GM23248 (cell line): ENCODE data around the gene UBE3B. TPM values are rescaled to one million over a fixed set of nuclear protein-coding genes. Genes with fewer than 3 reads are reported as not detected.

Source experiments
- DNase-seq: peaks from one replicate; pipeline ENCODE4 v3.0.0-alpha.2; 2015
- H2AFZ ChIP-seq: fragments of 200-600 bp; sonication (generic); 2 replicates; pipeline ENCODE4 v1.6.1; 2016; ENCODE audit warnings: antibody characterized with exemption
- H3F3A ChIP-seq: fragments of 200-600 bp; sonication (generic); 2 replicates; pipeline ENCODE4 v1.6.1; 2016; ENCODE audit warnings: mild to moderate bottlenecking, antibody characterized with exemption, mixed run types; ENCODE audit not compliant: insufficient read depth
- H3K27ac ChIP-seq: fragments of 200-600 bp; sonication (generic); 2 replicates; pipeline ENCODE4 v1.5.1; 2016; ENCODE audit warnings: mild to moderate bottlenecking
- H3K27me3 ChIP-seq: fragments of 200-600 bp; sonication (generic); replicated peaks from 2 replicates; pipeline ENCODE4 v1.6.1; 2016; ENCODE audit warnings: mild to moderate bottlenecking; ENCODE audit not compliant: insufficient read depth
- H3K36me3 ChIP-seq: fragments of 200-600 bp; sonication (generic); 2 replicates; pipeline ENCODE4 v1.6.1; 2016; ENCODE audit warnings: low read depth, mild to moderate bottlenecking
- H3K4me1 ChIP-seq: fragments of 200-600 bp; sonication (generic); 2 replicates; pipeline ENCODE4 v1.6.1; 2016; ENCODE audit warnings: mild to moderate bottlenecking; ENCODE audit not compliant: insufficient read depth
- H3K4me2 ChIP-seq: fragments of 200-600 bp; sonication (generic); one replicate; pipeline ENCODE4 v1.6.1; 2016; ENCODE audit warnings: mild to moderate bottlenecking; ENCODE audit not compliant: unreplicated experiment
- H3K4me3 ChIP-seq: fragments of 200-600 bp; sonication (generic); 2 replicates; pipeline ENCODE4 v1.5.1; 2016; ENCODE audit warnings: mild to moderate bottlenecking
- H3K79me2 ChIP-seq: fragments of 200-600 bp; sonication (generic); 2 replicates; pipeline ENCODE4 v1.6.1; 2016; ENCODE audit warnings: mild to moderate bottlenecking; ENCODE audit not compliant: insufficient read depth
- H3K9ac ChIP-seq: fragments of 200-600 bp; sonication (generic); 2 replicates; pipeline ENCODE4 v1.6.1; 2016; ENCODE audit warnings: mild to moderate bottlenecking
- H3K9me2 ChIP-seq: fragments of 200-600 bp; sonication (generic); 2 replicates; pipeline ENCODE4 v1.6.1; 2016; ENCODE audit warnings: mixed run types, mild to moderate bottlenecking, moderate library complexity; ENCODE audit not compliant: insufficient read depth
- H3K9me3 ChIP-seq: fragments of 200-600 bp; sonication (generic); one replicate; pipeline ENCODE4 v1.6.1; 2017; ENCODE audit warnings: low read depth
- H4K20me1 ChIP-seq: fragments of 200-600 bp; sonication (generic); 2 replicates; pipeline ENCODE4 v1.6.0; 2016; ENCODE audit not compliant: insufficient read depth
- EZH2 ChIP-seq: fragments of 200-600 bp; sonication (generic); IDR thresholded peaks from 2 replicates; pipeline ENCODE4 v1.6.1; 2018; ENCODE audit warnings: antibody characterized with exemption, mild to moderate bottlenecking; ENCODE audit not compliant: insufficient read depth, poor library complexity, severe bottlenecking
- EZH2phosphoT487 ChIP-seq: fragments of 200-600 bp; sonication (generic); IDR thresholded peaks from 2 replicates; pipeline ENCODE4 v1.6.1; 2018; ENCODE audit warnings: antibody characterized with exemption, moderate library complexity, mild to moderate bottlenecking, low read depth; ENCODE audit not compliant: insufficient read depth
- WGBS, 2 experiments: methylation state at CpG; one replicate each; pipeline ENCODE4 v1.1.6; 2015 to 2017; ENCODE audit warnings: low lambda C conversion rate in 2 of 2, low coverage in 1 of 2; ENCODE audit errors: missing lambda C conversion rate in 2 of 2; 5-methylcytosine and 5-hydroxymethylcytosine counted together
- in situ Hi-C: fragments of 300-500 bp; cut with MboI; formaldehyde crosslinking; loops from 2 replicates; pipeline ENCODE4 v1.15.0; 2020
- polyA plus RNA-seq: library from polyadenylated mRNA; unstranded; fragments of >200 nt; fragmentation: Nextera tagmentation; extraction: Ambion mirVana; gene quantifications from 2 replicates; pipeline ENCODE4 v1.2.1, GENCODE V29; 2016
- total RNA-seq: library from RNA; depleted of rRNA; stranded (reverse); fragments of >200 nt; shearing (Covaris generic); gene quantifications from 2 replicates; pipeline ENCODE4 v1.2.3, GENCODE V29; 2014

UBE3B gene
- total and polyA plus RNA-seq, 2 experiments from 2014 or later: 32.0 to 38.3 TPM

DNA sequence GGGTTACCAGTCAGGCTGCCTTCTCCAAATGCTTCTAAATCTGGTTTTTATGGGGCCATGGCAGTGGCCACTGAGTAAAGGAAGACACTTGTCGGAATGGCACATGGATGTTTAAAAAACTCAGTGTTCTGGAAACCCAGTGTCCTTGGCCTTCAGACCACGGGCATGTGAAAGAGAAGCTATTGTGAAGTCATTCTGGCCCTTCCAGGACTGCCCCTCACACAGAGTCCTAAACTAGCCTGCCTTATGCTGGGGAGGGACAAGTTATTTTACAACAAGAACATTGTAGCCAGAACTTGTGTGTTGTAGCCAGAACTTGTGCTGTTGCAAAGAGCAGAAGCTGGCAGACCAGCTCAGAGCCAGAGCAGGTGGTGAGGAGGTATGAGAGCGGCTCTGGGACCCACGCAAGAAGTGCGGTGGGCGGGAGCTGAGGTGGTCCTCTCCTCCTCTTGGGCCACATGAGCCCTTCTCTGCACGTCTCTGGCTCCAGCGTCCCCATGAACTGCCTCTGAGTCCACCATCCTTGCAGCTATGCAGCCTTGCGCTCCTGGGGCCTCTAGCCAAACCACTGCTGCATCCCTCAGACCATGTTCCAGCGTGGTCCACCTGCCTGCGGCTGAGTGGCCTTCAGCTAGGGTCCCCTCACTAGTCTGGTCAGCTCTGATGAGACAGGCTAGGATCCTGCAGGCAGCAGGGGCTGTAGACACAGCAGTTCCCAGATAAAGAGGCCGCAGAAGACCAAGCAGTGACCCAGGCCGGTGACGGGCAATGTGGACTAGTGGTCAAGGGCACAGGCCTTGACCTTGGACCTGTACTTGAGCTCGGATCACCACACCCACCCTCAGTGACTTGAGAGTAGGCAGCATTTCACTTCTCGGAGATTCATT lies 63.3 kb downstream of the UBE3B start:
- H3K79me2 ChIP-seq: no peaks in the 10 kb centered on the region
- no peak for TF ChIP-seq EZH2
- TF ChIP-seq EZH2phosphoT487: no peak
- no peak overlapping the region for H2AFZ ChIP-seq
- DNase-seq: no peak
- no peak overlapping the region for H3K4me3 ChIP-seq
- WGBS, 2 experiments: 78 to 80% methylated on average over 15 to 16 of the region's 16 CpGs
- H3K27me3 ChIP-seq: no peaks in the 10 kb centered on the region
- no peaks in the 10 kb centered on the region for H3K36me3 ChIP-seq
- H3K9ac ChIP-seq: no peak overlapping the region
- peaks cover 24% of the 10 kb centered on the region for H3K4me1 ChIP-seq
- no peaks in the 10 kb centered on the region for H3K9me2 ChIP-seq
- no peaks in the 10 kb centered on the region for H3K9me3 ChIP-seq
- 0 out of 2 replicates have a peak, but pooled peaks cover 5% of the 10 kb centered on the region for H3F3A ChIP-seq
- no peak overlapping the region for H3K27ac ChIP-seq
- H4K20me1 ChIP-seq: no peaks in the 10 kb centered on the region
- in situ Hi-C loops: no loop called here
- H3K4me2 ChIP-seq: no peak overlapping the region

DNA sequence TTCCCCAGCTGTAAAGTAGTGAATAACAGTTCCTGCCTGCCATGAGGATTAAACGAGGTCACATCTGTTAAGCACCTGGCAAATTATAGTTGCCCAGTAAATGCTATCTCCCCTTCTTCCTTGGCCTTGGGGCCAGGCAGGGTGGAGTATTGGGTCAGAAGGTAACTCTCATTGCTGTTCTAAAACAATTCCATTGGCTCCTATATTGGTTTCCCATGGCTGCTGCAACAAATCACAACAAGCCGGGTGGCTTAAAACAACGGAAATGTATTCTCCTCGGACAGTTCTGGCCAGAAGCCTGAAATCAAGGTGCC lies 63.9 kb downstream of the UBE3B start:
- Histone ChIP-seq H3K9ac (no peak overlapping the region), H4K20me1 (no peaks in the 10 kb centered on the region), H3K4me3 (no peak overlapping the region), H3K4me1 (peaks cover 24% of the 10 kb centered on the region), H3K79me2 (no peaks in the 10 kb centered on the region), H3K4me2 (no peak overlapping the region), H3K36me3 (no peaks in the 10 kb centered on the region), H3K27me3 (no peaks in the 10 kb centered on the region), H3K27ac (no peak overlapping the region), H3F3A (0 out of 2 replicates have a peak, but pooled peaks cover 5% of the 10 kb centered on the region), H3K9me2 (no peaks in the 10 kb centered on the region), H2AFZ (no peak overlapping the region), H3K9me3 (no peaks in the 10 kb centered on the region)
- WGBS, 2 experiments: 54 to 61% methylated on average over 4 of the region's 4 CpGs
- no peak for TF ChIP-seq EZH2phosphoT487
- TF ChIP-seq EZH2: no peak
- in situ Hi-C loops: no loop called here
- no peak for DNase-seq

DNA sequence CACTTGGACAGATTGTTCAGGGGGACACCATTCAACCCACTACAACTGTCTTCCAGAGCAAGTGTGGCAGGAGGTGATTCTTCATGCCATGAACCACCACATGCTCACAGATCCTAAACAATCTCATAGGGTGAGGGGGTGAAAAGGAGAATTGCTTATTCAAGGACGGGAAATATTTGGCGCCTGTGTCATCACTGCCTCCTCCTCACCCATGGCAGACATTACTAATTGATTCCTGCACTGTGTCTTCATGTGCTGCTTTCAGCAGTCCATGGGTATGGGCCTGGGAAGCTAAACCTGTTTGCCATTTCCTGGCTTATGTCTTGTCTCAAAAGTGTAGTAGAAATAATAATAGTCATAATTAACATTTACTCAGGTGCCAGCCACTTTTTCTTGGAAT lies 64.6 kb downstream of the UBE3B start:
- no peaks in the 10 kb centered on the region for H3K9me2 ChIP-seq
- no peaks in the 10 kb centered on the region for H3K36me3 ChIP-seq
- WGBS, 2 experiments: 44 to 48% methylated on average over 2 of the region's 2 CpGs
- H3K79me2 ChIP-seq: no peaks in the 10 kb centered on the region
- 0 out of 2 replicates have a peak, but pooled peaks cover 5% of the 10 kb centered on the region for H3F3A ChIP-seq
- in situ Hi-C loops: no loop called here
- no peak for TF ChIP-seq EZH2
- TF ChIP-seq EZH2phosphoT487: no peak
- no peak overlapping the region for H3K4me3 ChIP-seq
- H4K20me1 ChIP-seq: no peaks in the 10 kb centered on the region
- H2AFZ ChIP-seq: no peak overlapping the region
- H3K4me2 ChIP-seq: no peak overlapping the region
- DNase-seq: peak; percentile 58
- no peak overlapping the region for H3K27ac ChIP-seq
- H3K4me1 ChIP-seq: peaks cover 24% of the 10 kb centered on the region
- H3K9ac ChIP-seq: no peak overlapping the region
- H3K27me3 ChIP-seq: no peaks in the 10 kb centered on the region
- H3K9me3 ChIP-seq: no peaks in the 10 kb centered on the region

DNA sequence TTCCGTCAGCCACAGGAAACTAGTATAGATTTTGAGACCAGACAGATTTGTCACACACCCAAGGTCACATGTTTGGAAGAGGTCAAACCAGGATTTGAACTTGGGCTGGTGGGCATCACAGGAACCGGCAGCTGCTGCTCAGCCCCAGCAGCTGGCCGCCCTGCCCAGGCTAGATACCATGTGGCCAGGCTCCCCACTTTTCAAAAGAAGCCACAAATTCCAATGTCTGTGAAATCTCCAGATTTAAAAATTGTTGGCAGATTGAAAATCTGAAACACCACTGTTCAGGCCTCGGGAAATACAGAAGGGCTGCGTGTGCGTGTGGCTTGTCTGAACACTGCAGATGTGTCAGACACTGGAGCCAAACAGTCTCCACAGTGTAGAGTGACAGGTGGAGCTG lies 65.4 kb downstream of the UBE3B start:
- H3K4me3 ChIP-seq: no peak overlapping the region
- H3K4me1 ChIP-seq: peaks cover 24% of the 10 kb centered on the region
- H3K9me3 ChIP-seq: no peaks in the 10 kb centered on the region
- no peak for DNase-seq
- H3K27me3 ChIP-seq: no peaks in the 10 kb centered on the region
- no peak overlapping the region for H3K9ac ChIP-seq
- H4K20me1 ChIP-seq: no peaks in the 10 kb centered on the region
- 0 out of 2 replicates have a peak, but pooled peaks cover 5% of the 10 kb centered on the region for H3F3A ChIP-seq
- no peak overlapping the region for H2AFZ ChIP-seq
- in situ Hi-C loops: no loop called here
- TF ChIP-seq EZH2: no peak
- TF ChIP-seq EZH2phosphoT487: no peak
- H3K27ac ChIP-seq: no peak overlapping the region
- H3K9me2 ChIP-seq: no peaks in the 10 kb centered on the region
- no peaks in the 10 kb centered on the region for H3K36me3 ChIP-seq
- H3K79me2 ChIP-seq: no peaks in the 10 kb centered on the region
- 84 to 88% methylated on average over 6 of the region's 6 CpGs for WGBS, 2 experiments
- no peak overlapping the region for H3K4me2 ChIP-seq
